HEK293 (cell line): ENCODE measurements around the gene SACS.

Source experiments
- CTCF ChIA-PET: fragments of 350-600 bp; formaldehyde crosslinking; extraction: SDS; loops from one replicate; lab custom pipeline; 2021; ENCODE audit warnings: antibody characterized with exemption; lab: Yijun Ruan, JAX
- POLR2A ChIA-PET: fragments of 300-600 bp; formaldehyde crosslinking; extraction: SDS; loops from one replicate; lab custom pipeline; 2020; ENCODE audit warnings: antibody characterized with exemption, inconsistent platforms; lab: Yijun Ruan, JAX
- H3K27ac ChIP-seq: fragments of 200-500 bp; sonication (Bioruptor generic); 2 replicates; pipeline ENCODE4 v1.5.1; 2014; ENCODE audit warnings: low read depth, low read length, control low read depth, inconsistent platforms; ENCODE audit errors: extremely low read depth
- H3K36me3 ChIP-seq, 2 experiments: fragments of 200-500 bp in 1 of 2; sonication (Bioruptor generic) in 1 of 2; 1 replicate in 1 of 2; 2 replicates in 1 of 2; pipeline ENCODE4 v1.5.1; 2014 to 2017; ENCODE audit warnings: inconsistent platforms in 2 of 2, low read length in 2 of 2; ENCODE audit not compliant: control insufficient read depth in 2 of 2, insufficient read depth in 1 of 2
- H3K4me1 ChIP-seq: fragments of 200-500 bp; sonication (Bioruptor generic); 2 replicates; pipeline ENCODE4 v1.5.1; 2014; ENCODE audit warnings: mild to moderate bottlenecking, low read length, inconsistent platforms; ENCODE audit not compliant: control insufficient read depth, insufficient read depth
- H3K4me3 ChIP-seq: 2 replicates; pipeline ENCODE4 v1.5.1; 2011; ENCODE audit warnings: low read depth, mild to moderate bottlenecking, control low read depth, low read length, moderate library complexity
- H3K9me3 ChIP-seq: fragments of 200-500 bp; sonication (Bioruptor generic); 2 replicates; pipeline ENCODE4 v1.5.1; 2014; ENCODE audit warnings: low read depth, low read length, inconsistent platforms; ENCODE audit not compliant: control insufficient read depth, insufficient read depth
- ATF2 ChIP-seq: fragments of 450-650 bp; formaldehyde crosslinking; IDR thresholded peaks from 2 replicates; pipeline ENCODE4 v1.5.1; 2016; ENCODE audit warnings: missing biosample characterization, missing genetic modification characterization, low read depth
- FEZF1 ChIP-seq: fragments of 450-650 bp; formaldehyde crosslinking; IDR thresholded peaks from 2 replicates; pipeline ENCODE4 v1.5.1; 2016; ENCODE audit warnings: missing biosample characterization, missing genetic modification characterization
- HOXD13 ChIP-seq: sonication (generic); formaldehyde crosslinking; IDR thresholded peaks from 2 replicates; pipeline ENCODE4 v1.8.0; 2022; ENCODE audit warnings: missing genetic modification reagents, borderline replicate concordance
- KLF10 ChIP-seq: fragments of 450-650 bp; IDR thresholded peaks from 2 replicates; pipeline ENCODE4 v1.5.1; 2018; ENCODE audit warnings: missing biosample characterization, mild to moderate bottlenecking, missing genetic modification characterization
- PATZ1 ChIP-seq: fragments of 450-650 bp; formaldehyde crosslinking; IDR thresholded peaks from 2 replicates; pipeline ENCODE4 v1.5.1; 2016; ENCODE audit warnings: missing biosample characterization, missing genetic modification characterization
- PRDM4 ChIP-seq: fragments of 450-650 bp; formaldehyde crosslinking; IDR thresholded peaks from 2 replicates; pipeline ENCODE4 v1.5.1; 2017; ENCODE audit warnings: missing biosample characterization, missing genetic modification characterization
- TCF7L2 ChIP-seq: IDR thresholded peaks from 2 replicates; pipeline ENCODE4 v1.6.1; 2011; ENCODE audit warnings: low read depth, mild to moderate bottlenecking, inconsistent platforms, low read length, moderate library complexity, borderline replicate concordance
- ZBTB17 ChIP-seq: fragments of 450-650 bp; formaldehyde crosslinking; IDR thresholded peaks from 2 replicates; pipeline ENCODE4 v1.5.1; 2016; ENCODE audit warnings: missing biosample characterization, missing genetic modification characterization
- ZFP41 ChIP-seq: fragments of 450-650 bp; formaldehyde crosslinking; IDR thresholded peaks from 2 replicates; pipeline ENCODE4 v1.5.1; 2016; ENCODE audit warnings: missing biosample characterization, missing genetic modification characterization, borderline replicate concordance
- ZNF133 ChIP-seq: fragments of 450-650 bp; formaldehyde crosslinking; IDR thresholded peaks from 2 replicates; pipeline ENCODE4 v1.5.1; 2016; ENCODE audit warnings: missing biosample characterization, missing genetic modification characterization
- ZNF175 ChIP-seq: fragments of 450-650 bp; formaldehyde crosslinking; IDR thresholded peaks from 2 replicates; pipeline ENCODE4 v1.5.1; 2016; ENCODE audit warnings: missing biosample characterization, missing genetic modification characterization
- ZNF248 ChIP-seq: fragments of 450-650 bp; formaldehyde crosslinking; IDR thresholded peaks from 2 replicates; pipeline ENCODE4 v1.5.1; 2017; ENCODE audit warnings: missing biosample characterization, missing genetic modification characterization
- ZNF426 ChIP-seq: fragments of 450-650 bp; formaldehyde crosslinking; IDR thresholded peaks from 2 replicates; pipeline ENCODE4 v1.5.1; 2017; ENCODE audit warnings: missing biosample characterization, missing genetic modification characterization, mild to moderate bottlenecking, inconsistent platforms, moderate library complexity
- ZNF518A ChIP-seq: fragments of 450-650 bp; formaldehyde crosslinking; conservative IDR thresholded peaks from 2 replicates; pipeline ENCODE4 v1.5.1; 2016; ENCODE audit warnings: low read depth, missing biosample characterization, missing genetic modification characterization
- ZNF555 ChIP-seq: fragments of 450-650 bp; formaldehyde crosslinking; conservative IDR thresholded peaks from 2 replicates; pipeline ENCODE4 v1.5.1; 2017; ENCODE audit warnings: missing biosample characterization, mild to moderate bottlenecking, missing genetic modification characterization, inconsistent platforms
- ZNF626 ChIP-seq: fragments of 450-650 bp; sonication (Bioruptor Pico); formaldehyde crosslinking; IDR thresholded peaks from 2 replicates; pipeline ENCODE4 v1.5.1; 2018; ENCODE audit warnings: missing biosample characterization, missing genetic modification characterization, inconsistent platforms
- ZNF664 ChIP-seq: fragments of 450-650 bp; formaldehyde crosslinking; IDR thresholded peaks from 2 replicates; pipeline ENCODE4 v1.5.1; 2016; ENCODE audit warnings: missing biosample characterization, missing genetic modification characterization
- ZNF837 ChIP-seq: fragments of 450-650 bp; formaldehyde crosslinking; IDR thresholded peaks from 2 replicates; pipeline ENCODE4 v1.5.1; 2016; ENCODE audit warnings: missing biosample characterization, missing genetic modification characterization

The SACS gene

GRCh38 chr13:23456437-23457210 lies 23.1 kb upstream of the SACS start:
- CTCF ChIA-PET = interaction anchor here (0.7 to 1.0 kb wide), 3 partner anchors 11 to 96 kb away, joined by 3 to 4 read pairs (median 4); no protein-coding TSS in a partner anchor
- POLR2A ChIA-PET = no interaction called here

GRCh38 chr13:23455401-23456185 lies 22.1 kb upstream of the SACS start:
- H3K27ac ChIP-seq = no peak overlapping the region
- no peaks in the 10 kb centered on the region for H3K9me3 ChIP-seq
- no peak overlapping the region for H3K4me3 ChIP-seq
- POLR2A ChIA-PET = no interaction called here
- H3K36me3 ChIP-seq = no peaks in the 10 kb centered on the region
- TF ChIP-seq ZNF248 (tag by site-specific recombination) = no peak
- no peak for TF ChIP-seq ZFP41
- TF ChIP-seq ZNF555 (tag by site-specific recombination) = no peak
- TF ChIP-seq ZNF837 = no peak
- TF ChIP-seq ATF2 (tag by site-specific recombination) = no peak
- TF ChIP-seq ZNF175 (tag by site-specific recombination) = no peak
- TF ChIP-seq, all 188 proteins: peak for 0
- CTCF ChIA-PET = interaction anchor here (0.7 to 0.9 kb wide), 4 partner anchors 12 to 97 kb away, joined by 3 to 4 read pairs (median 4); partner anchors contain the start of gene SACS
- H3K4me1 ChIP-seq = no peaks in the 10 kb centered on the region

More at GRCh38 chr13:23456437-23457210, 23.1 kb upstream of the SACS start:
- no peak overlapping the region for H3K27ac ChIP-seq
- H3K9me3 ChIP-seq = no peaks in the 10 kb centered on the region
- H3K4me3 ChIP-seq = no peak overlapping the region
- no peaks in the 10 kb centered on the region for H3K4me1 ChIP-seq
- H3K36me3 ChIP-seq = no peaks in the 10 kb centered on the region
- no peak for TF ChIP-seq ZNF626 (tag by site-specific recombination)
- TF ChIP-seq, all 188 proteins: peak for 0

GRCh38 chr13:23453132-23453531 lies 19.6 kb upstream of the SACS start:
- H3K36me3 ChIP-seq = no peaks in the 10 kb centered on the region
- CTCF ChIA-PET = no interaction called here
- no peaks in the 10 kb centered on the region for H3K4me1 ChIP-seq
- no peak overlapping the region for H3K27ac ChIP-seq
- POLR2A ChIA-PET = no interaction called here
- no peak overlapping the region for H3K4me3 ChIP-seq
- no peaks in the 10 kb centered on the region for H3K9me3 ChIP-seq
- no peak for TF ChIP-seq ZNF664
- TF ChIP-seq KLF10 (tag by site-specific recombination) = no peak
- TF ChIP-seq PRDM4 = no peak
- TF ChIP-seq PATZ1 (tag by site-specific recombination) = no peak
- no peak for TF ChIP-seq ZNF426
- no peak for TF ChIP-seq ZNF518A (tag by site-specific recombination)
- TF ChIP-seq HOXD13 (CRISPR knock-in tag) = no peak
- TF ChIP-seq ZBTB17 (tag by site-specific recombination) = no peak
- TF ChIP-seq TCF7L2 = no peak
- no peak for TF ChIP-seq FEZF1
- no peak for TF ChIP-seq ZNF133 (tag by site-specific recombination)
